NT2/D1 (cell line): ENCODE results near the gene SCD.

Experiments used
- DNase-seq: peaks from one replicate; pipeline ENCODE4 v3.0.0-alpha.2; 2011; ENCODE audit warnings: low read depth, low spot score
- H3K27me3 ChIP-seq: 2 replicates; pipeline ENCODE4 v1.6.0; 2011; ENCODE audit warnings: mild to moderate bottlenecking; ENCODE audit not compliant: insufficient read length, insufficient read depth
- H3K36me3 ChIP-seq: 2 replicates; pipeline ENCODE4 v1.6.1; 2011; ENCODE audit warnings: mild to moderate bottlenecking, low read length, mixed read lengths; ENCODE audit not compliant: insufficient read depth, insufficient read length
- H3K4me1 ChIP-seq: 2 replicates; pipeline ENCODE4 v1.5.1; 2011; ENCODE audit not compliant: insufficient read depth, insufficient read length
- H3K4me3 ChIP-seq: 2 replicates; pipeline ENCODE4 v1.5.1; 2011; ENCODE audit warnings: low read depth; ENCODE audit not compliant: insufficient read length
- H3K9ac ChIP-seq: 2 replicates; pipeline ENCODE4 v1.6.0; 2011; ENCODE audit warnings: low read depth; ENCODE audit not compliant: insufficient read length
- H3K9me3 ChIP-seq: 2 replicates; pipeline ENCODE4 v1.5.1; 2011; ENCODE audit warnings: mild to moderate bottlenecking, low read length; ENCODE audit not compliant: insufficient read depth
- SUZ12 ChIP-seq: IDR thresholded peaks from 2 replicates; pipeline ENCODE4 v1.6.1; 2011; ENCODE audit not compliant: insufficient read length, insufficient read depth; ENCODE audit errors: extremely low read depth
- YY1 ChIP-seq: IDR thresholded peaks from 2 replicates; pipeline ENCODE4 v1.6.1; 2011; ENCODE audit not compliant: insufficient read length, insufficient read depth
- ZNF274 ChIP-seq: IDR thresholded peaks from 2 replicates; pipeline ENCODE4 v1.6.1; 2011; ENCODE audit warnings: mild to moderate bottlenecking, low read depth, low read length

The SCD gene

GRCh38 chr10:100328198-100328597 lies 18.8 kb upstream of the SCD start:
- DNase-seq, result no peak
- no peaks in the 10 kb centered on the region for H3K9me3 ChIP-seq
- H3K4me1 ChIP-seq, result no peaks in the 10 kb centered on the region
- no peak for TF ChIP-seq SUZ12
- no peak for TF ChIP-seq YY1
- TF ChIP-seq ZNF274, result no peak
- H3K27me3 ChIP-seq, result no peaks in the 10 kb centered on the region
- no peak overlapping the region for H3K4me3 ChIP-seq
- H3K36me3 ChIP-seq, result no peaks in the 10 kb centered on the region
- no peak overlapping the region for H3K9ac ChIP-seq

- Histone ChIP-seq H3K9me3 (no peaks in the 10 kb centered on the region), H3K9ac (no peak within 1 kb of the TSS), H3K36me3 (no peaks in the 10 kb centered on the region), H3K27me3 (no peaks in the 10 kb centered on the region), H3K4me3 (no peak within 1 kb of the TSS), H3K4me1 (no peaks in the 10 kb centered on the region)
- DNase-seq, result no peak
- TF ChIP-seq SUZ12, result no peak
- TF ChIP-seq ZNF274, result no peak
- TF ChIP-seq YY1, result no peak
Measured at GRCh38 chr10:100330079-100330478, 17.0 kb upstream of the SCD start, which contains the start of gene PKD2L1. PKD2L1 (minus strand) TSS chr10:100330228; CDS start chr10:100330103, 125 bp downstream.

GRCh38 chr10:100333106-100333505 lies 13.9 kb upstream of the SCD start:
- H3K4me3 ChIP-seq, result no peak overlapping the region
- H3K4me1 ChIP-seq, result no peaks in the 10 kb centered on the region
- H3K36me3 ChIP-seq, result no peaks in the 10 kb centered on the region
- H3K27me3 ChIP-seq, result no peaks in the 10 kb centered on the region
- H3K9ac ChIP-seq, result no peak overlapping the region
- no peak for DNase-seq
- TF ChIP-seq SUZ12, result no peak
- no peak for TF ChIP-seq YY1
- TF ChIP-seq ZNF274, result no peak
- no peaks in the 10 kb centered on the region for H3K9me3 ChIP-seq

- Histone ChIP-seq H3K4me1 (no peaks in the 10 kb centered on the region), H3K9me3 (no peaks in the 10 kb centered on the region), H3K4me3 (no peak overlapping the region), H3K9ac (no peak overlapping the region), H3K36me3 (no peaks in the 10 kb centered on the region), H3K27me3 (no peaks in the 10 kb centered on the region)
- DNase-seq, result no peak
- TF ChIP-seq ZNF274, result no peak
- no peak for TF ChIP-seq SUZ12
- no peak for TF ChIP-seq YY1
Measured at GRCh38 chr10:100333661-100334440, 13.2 kb upstream of the SCD start.

- no peaks in the 10 kb centered on the region for H3K4me1 ChIP-seq
- no peaks in the 10 kb centered on the region for H3K9me3 ChIP-seq
- no peaks in the 10 kb centered on the region for H3K27me3 ChIP-seq
- H3K36me3 ChIP-seq, result no peaks in the 10 kb centered on the region
- H3K4me3 ChIP-seq, result no peak overlapping the region
- no peak overlapping the region for H3K9ac ChIP-seq
- no peak for DNase-seq
- TF ChIP-seq YY1, result no peak
- no peak for TF ChIP-seq ZNF274
- TF ChIP-seq SUZ12, result no peak
Measured at GRCh38 chr10:100334762-100335161, 12.3 kb upstream of the SCD start.

- DNase-seq, result peak; percentile 30
- Histone ChIP-seq H3K4me3 (no peak overlapping the region), H3K4me1 (peaks cover 6% of the 10 kb centered on the region), H3K27me3 (no peaks in the 10 kb centered on the region), H3K36me3 (no peaks in the 10 kb centered on the region), H3K9ac (no peak overlapping the region), H3K9me3 (no peaks in the 10 kb centered on the region)
- no peak for TF ChIP-seq ZNF274
Measured at GRCh38 chr10:100338434-100339036, 8.5 kb upstream of the SCD start.

GRCh38 chr10:100339236-100339635 lies 7.8 kb upstream of the SCD start:
- no peak for DNase-seq
- Histone ChIP-seq H3K27me3 (no peaks in the 10 kb centered on the region), H3K9me3 (no peaks in the 10 kb centered on the region), H3K36me3 (no peaks in the 10 kb centered on the region), H3K9ac (no peak overlapping the region), H3K4me1 (peaks cover 6% of the 10 kb centered on the region), H3K4me3 (no peak overlapping the region)
- TF ChIP-seq ZNF274 (no peak), YY1 (no peak), SUZ12 (no peak)
